Fibroblast of lung (primary cell): ENCODE results near the gene MIEN1.

Experiments
- EZH2 ChIP-seq: IDR thresholded peaks from 2 replicates; pipeline ENCODE4 v1.5.1; 2012; ENCODE audit warnings: low read length, control low read depth, mild to moderate bottlenecking; ENCODE audit errors: missing control alignments
- TF ChIP-seq, protein P1 (sequence below), 2 donors: IDR thresholded peaks in 1 of 2; conservative IDR thresholded peaks in 1 of 2; 1 replicate in 1 of 2; 2 replicates in 1 of 2; pipeline ENCODE4 v1.5.1; 2011 to 2012; ENCODE audit warnings: low read length in 2 of 2, control low read depth in 1 of 2, inconsistent platforms in 1 of 2, low read depth in 1 of 2, mild to moderate bottlenecking in 1 of 2

GRCh38 chr17:39688475-39688835 is 41.9 kb downstream of the MIEN1 start:
- TF ChIP-seq, protein P1, sequence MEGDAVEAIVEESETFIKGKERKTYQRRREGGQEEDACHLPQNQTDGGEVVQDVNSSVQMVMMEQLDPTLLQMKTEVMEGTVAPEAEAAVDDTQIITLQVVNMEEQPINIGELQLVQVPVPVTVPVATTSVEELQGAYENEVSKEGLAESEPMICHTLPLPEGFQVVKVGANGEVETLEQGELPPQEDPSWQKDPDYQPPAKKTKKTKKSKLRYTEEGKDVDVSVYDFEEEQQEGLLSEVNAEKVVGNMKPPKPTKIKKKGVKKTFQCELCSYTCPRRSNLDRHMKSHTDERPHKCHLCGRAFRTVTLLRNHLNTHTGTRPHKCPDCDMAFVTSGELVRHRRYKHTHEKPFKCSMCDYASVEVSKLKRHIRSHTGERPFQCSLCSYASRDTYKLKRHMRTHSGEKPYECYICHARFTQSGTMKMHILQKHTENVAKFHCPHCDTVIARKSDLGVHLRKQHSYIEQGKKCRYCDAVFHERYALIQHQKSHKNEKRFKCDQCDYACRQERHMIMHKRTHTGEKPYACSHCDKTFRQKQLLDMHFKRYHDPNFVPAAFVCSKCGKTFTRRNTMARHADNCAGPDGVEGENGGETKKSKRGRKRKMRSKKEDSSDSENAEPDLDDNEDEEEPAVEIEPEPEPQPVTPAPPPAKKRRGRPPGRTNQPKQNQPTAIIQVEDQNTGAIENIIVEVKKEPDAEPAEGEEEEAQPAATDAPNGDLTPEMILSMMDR (conservative IDR thresholded peaks at IDR 0.05 in 1 of 2, IDR thresholded peaks at IDR 0.05 in 1 of 2; ENCODE audit: low read depth in 1 of 2, low read length in 2 of 2) = no peak
- no peak for TF ChIP-seq EZH2
